Effector memory CD4-positive, alpha-beta T cell (primary cell): Measurements from ENCODE around the gene ATXN1.

ENCODE experiments used
- DNase-seq, 3 donors: peaks; one replicate each; pipeline ENCODE4 v3.0.0-alpha.2; 2020
- H3K27ac ChIP-seq: 2 replicates; pipeline ENCODE4 v1.7.0; 2013; ENCODE audit warnings: mild to moderate bottlenecking, low read length, moderate library complexity; ENCODE audit not compliant: insufficient read depth, poor library complexity, severe bottlenecking
- H3K27me3 ChIP-seq: replicated peaks from 2 replicates; pipeline ENCODE4 v1.7.0; 2013; ENCODE audit warnings: mild to moderate bottlenecking, low read length; ENCODE audit not compliant: insufficient read depth, control insufficient read depth, poor library complexity, severe bottlenecking
- H3K36me3 ChIP-seq: 2 replicates; pipeline ENCODE4 v1.7.0; 2013; ENCODE audit warnings: mild to moderate bottlenecking, low read length, moderate library complexity; ENCODE audit not compliant: control insufficient read depth, insufficient read depth
- H3K4me1 ChIP-seq: 2 replicates; pipeline ENCODE4 v1.7.0; 2013; ENCODE audit warnings: low read length, mild to moderate bottlenecking; ENCODE audit not compliant: control insufficient read depth, insufficient read depth, poor library complexity, severe bottlenecking
- H3K4me3 ChIP-seq: 2 replicates; pipeline ENCODE4 v1.7.0; 2013; ENCODE audit warnings: low read length, low read depth, mild to moderate bottlenecking; ENCODE audit not compliant: insufficient read depth, poor library complexity, severe bottlenecking
- H3K9me3 ChIP-seq: 2 replicates; pipeline ENCODE4 v1.7.0; 2013; ENCODE audit warnings: mild to moderate bottlenecking, low read length, moderate library complexity; ENCODE audit not compliant: control insufficient read depth

The ATXN1 gene

DNA sequence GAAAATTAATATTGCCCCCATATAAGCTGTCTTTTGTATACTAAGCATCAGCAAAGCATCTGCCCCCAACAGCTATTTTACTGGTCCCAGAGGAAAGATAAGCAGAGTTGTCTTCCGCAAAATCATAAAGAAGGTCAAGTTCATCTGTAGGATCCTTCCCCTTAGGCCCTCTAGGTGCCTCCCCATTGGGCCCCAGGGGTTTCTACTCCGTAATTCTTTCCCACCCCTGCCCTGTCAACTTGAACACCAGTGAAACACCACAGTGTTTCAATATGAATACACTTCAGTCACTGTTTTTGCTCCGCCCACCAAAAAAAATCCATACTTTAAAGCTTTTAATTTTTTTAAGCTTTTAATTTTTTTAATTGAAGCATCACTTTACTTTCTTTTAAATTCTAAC, 159.2 kb downstream of the ATXN1 start:
- DNase-seq, result no peak
- Histone ChIP-seq H3K9me3 (no peaks in the 10 kb centered on the region), H3K36me3 (no peaks in the 10 kb centered on the region), H3K27me3 (no peaks in the 10 kb centered on the region), H3K27ac (no peak overlapping the region), H3K4me3 (no peak overlapping the region), H3K4me1 (peaks cover 12% of the 10 kb centered on the region)

DNA sequence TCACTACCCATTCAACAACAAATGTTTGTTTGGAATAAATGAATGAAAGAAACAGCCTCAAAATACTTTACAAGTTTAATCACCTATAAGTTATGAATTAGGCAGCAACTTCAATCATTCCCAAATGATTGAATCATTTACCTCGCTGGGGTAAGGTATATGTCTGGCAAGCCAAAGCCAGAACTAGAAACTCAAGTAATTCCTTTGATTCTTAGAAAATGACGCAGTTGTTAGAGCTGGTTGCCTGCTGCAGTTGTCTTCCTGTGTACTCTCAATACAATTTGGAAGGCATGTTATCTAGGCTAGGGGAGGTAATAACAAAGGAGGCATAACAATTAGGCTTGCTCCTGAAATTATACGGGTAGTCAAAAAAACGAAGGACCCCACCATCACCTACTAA, 160.6 kb downstream of the ATXN1 start:
- H3K9me3 ChIP-seq, result no peaks in the 10 kb centered on the region

DNA sequence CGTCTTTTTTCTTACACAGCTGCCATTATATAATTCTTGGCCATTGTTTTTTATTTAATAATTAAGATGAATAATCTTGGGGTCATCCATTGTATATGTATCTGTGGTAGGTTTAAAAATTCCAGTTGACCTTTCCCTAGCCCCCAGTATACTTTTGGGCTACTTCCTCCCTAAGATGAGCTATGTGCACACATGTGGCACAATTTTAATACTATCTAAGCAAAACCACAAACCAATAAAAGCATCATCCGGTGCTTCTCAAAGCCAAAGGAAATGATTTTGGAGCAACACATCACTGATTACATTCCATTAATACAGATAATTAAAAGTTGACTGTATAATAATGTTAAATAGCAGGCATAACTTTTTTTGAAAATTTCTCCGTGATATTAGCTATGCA, 161.2 kb downstream of the ATXN1 start:
- Histone ChIP-seq H3K4me3 (no peak overlapping the region), H3K4me1 (peaks cover 12% of the 10 kb centered on the region), H3K36me3 (no peaks in the 10 kb centered on the region), H3K27ac (no peak overlapping the region), H3K27me3 (no peaks in the 10 kb centered on the region), H3K9me3 (no peaks in the 10 kb centered on the region)
- DNase-seq, result no peak

More for the DNA sequence above, 160.6 kb downstream of the ATXN1 start:
- Histone ChIP-seq H3K36me3 (no peaks in the 10 kb centered on the region), H3K27me3 (no peaks in the 10 kb centered on the region), H3K4me1 (peaks cover 12% of the 10 kb centered on the region), H3K27ac (no peak overlapping the region), H3K4me3 (no peak overlapping the region)
- DNase-seq, result no peak

GRCh38 chr6:16596616-16597331, 164.5 kb downstream of the ATXN1 start:
- Histone ChIP-seq H3K27me3 (no peaks in the 10 kb centered on the region), H3K4me1 (peaks cover 5% of the 10 kb centered on the region), H3K36me3 (no peaks in the 10 kb centered on the region), H3K27ac (no peak overlapping the region), H3K4me3 (no peak overlapping the region), H3K9me3 (no peaks in the 10 kb centered on the region)
- DNase-seq, result no peak

DNA sequence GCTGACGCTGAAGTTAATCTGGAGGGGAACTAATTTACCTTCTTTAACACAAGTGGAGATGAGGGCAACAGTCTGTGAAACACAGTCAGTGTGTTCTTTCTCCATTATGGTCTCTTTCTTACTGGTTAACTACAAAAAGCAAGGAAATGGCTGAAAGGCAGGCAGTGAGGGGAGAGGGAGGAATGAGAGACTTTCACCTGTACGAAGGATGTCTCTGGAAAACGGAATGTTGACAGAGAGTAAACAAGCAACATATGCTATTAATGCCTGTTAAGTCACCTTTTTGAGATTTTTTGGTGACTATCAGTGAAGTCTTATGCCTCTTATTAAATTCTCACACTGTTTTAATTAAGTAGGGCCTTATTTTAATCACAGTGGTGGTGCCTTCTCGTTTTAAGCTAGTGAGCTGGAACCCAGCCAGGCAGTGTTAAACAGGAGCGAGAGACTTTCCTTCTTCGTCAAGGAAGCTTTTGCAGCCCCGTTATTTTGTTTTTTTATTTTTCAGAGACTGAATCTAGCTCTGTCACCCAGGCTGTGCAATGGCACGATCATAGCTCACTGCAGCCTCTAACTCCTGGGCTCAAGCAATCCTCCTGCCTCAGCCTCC, 165.6 kb downstream of the ATXN1 start:
- Histone ChIP-seq H3K4me3 (no peak overlapping the region), H3K9me3 (no peaks in the 10 kb centered on the region), H3K4me1 (peaks cover 5% of the 10 kb centered on the region), H3K36me3 (no peaks in the 10 kb centered on the region), H3K27ac (no peak overlapping the region), H3K27me3 (no peaks in the 10 kb centered on the region)
- no peak for DNase-seq

GRCh38 chr6:16594849-16595248, 166.4 kb downstream of the ATXN1 start:
- Histone ChIP-seq H3K9me3 (no peaks in the 10 kb centered on the region), H3K4me1 (peaks cover under 1% of the 10 kb centered on the region), H3K27ac (no peak overlapping the region), H3K4me3 (no peak overlapping the region), H3K36me3 (no peaks in the 10 kb centered on the region), H3K27me3 (no peaks in the 10 kb centered on the region)
- DNase-seq, result no peak

DNA sequence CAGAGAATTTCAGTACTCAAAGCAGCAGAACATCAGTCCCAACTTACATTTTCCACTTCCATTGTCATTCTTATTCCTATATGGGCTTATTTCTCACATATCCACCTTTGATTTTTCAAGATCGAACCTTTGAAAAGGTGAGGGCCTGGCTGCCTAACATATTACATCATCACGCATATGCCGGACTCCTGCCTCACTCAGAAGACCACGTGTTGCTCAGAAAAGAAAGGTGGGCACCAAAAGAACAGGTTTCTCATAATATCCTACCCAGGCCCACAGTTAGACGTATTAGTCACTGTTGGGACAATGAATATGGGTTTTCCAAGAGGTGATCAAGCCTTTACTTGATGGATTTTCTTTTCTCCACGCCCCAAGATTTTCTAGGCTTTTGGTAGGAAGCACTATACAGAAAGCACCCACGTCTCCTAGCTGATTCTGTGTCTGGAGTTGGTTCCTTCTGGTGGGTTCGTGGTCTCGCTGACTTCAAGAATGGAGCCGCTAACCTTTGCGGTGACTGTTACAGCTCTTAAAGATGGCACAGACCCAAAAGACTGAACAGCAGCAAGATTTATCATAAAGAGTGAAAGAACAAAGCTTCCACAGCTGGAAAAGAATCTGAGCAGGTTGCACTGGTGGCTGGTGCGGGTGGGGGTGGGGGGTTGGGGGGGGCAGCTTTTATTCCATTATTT, 168.9 kb downstream of the ATXN1 start:
- Histone ChIP-seq H3K9me3 (no peaks in the 10 kb centered on the region), H3K36me3 (no peaks in the 10 kb centered on the region), H3K27ac (no peak overlapping the region), H3K27me3 (no peaks in the 10 kb centered on the region), H3K4me3 (no peak overlapping the region), H3K4me1 (no peaks in the 10 kb centered on the region)
- DNase-seq, result no peak

DNA sequence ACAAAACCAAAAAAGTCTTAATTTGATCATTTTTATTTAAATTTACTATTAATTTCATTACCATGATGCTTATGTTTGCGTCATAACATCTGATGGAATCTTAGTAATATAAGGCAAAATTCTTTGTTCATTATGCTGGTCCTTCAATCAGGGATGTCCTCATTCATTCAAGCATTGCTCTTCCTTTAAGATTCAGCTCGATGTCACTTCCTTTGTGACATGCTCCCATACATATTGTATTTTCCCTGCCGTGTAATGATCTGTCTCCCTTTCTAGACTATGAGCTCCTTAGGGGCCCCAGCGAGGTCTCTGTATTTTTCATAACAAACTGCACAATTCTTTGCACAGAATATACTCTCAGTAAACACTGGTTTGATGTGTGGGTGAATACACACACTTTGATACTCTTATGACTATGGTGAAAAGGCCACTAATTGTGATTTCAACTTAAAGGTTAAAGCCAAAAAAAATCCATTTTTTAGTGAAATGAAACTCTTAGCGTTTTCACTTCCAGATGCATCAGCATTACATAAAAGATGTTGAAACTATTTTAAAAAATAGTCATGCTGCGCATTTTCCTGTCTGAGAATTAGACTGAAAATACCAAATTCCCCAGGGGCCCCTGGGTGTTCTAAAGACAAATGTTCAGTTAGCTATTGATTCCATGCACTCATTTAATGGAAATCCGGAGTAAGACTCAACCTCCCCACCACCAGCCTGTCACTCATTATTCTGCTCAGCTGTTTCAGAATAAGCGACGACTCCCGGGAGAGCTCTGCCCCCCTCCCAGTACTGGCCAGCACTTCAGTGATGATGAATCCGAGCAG, 169.7 kb downstream of the ATXN1 start:
- Histone ChIP-seq H3K36me3 (no peaks in the 10 kb centered on the region), H3K9me3 (no peaks in the 10 kb centered on the region), H3K4me1 (no peaks in the 10 kb centered on the region), H3K27me3 (no peaks in the 10 kb centered on the region), H3K4me3 (no peak overlapping the region), H3K27ac (no peak overlapping the region)
- no peak for DNase-seq

- Histone ChIP-seq H3K4me1 (no peaks in the 10 kb centered on the region), H3K4me3 (no peak overlapping the region), H3K9me3 (no peaks in the 10 kb centered on the region), H3K36me3 (peaks cover under 1% of the 10 kb centered on the region), H3K27me3 (no peaks in the 10 kb centered on the region), H3K27ac (no peak overlapping the region)
- DNase-seq, result no peak
Measured at GRCh38 chr6:16585805-16586204, 175.5 kb downstream of the ATXN1 start.
